MCF 10A (cell line): ENCODE results near the gene PBX1. TPM values are rescaled to one million over a fixed set of nuclear protein-coding genes. Genes with fewer than 3 reads are reported as not detected.

Experiments
- BruUV-seq: library from RNA; stranded (reverse); fragments of 400-500 nt; replicated peaks from 2 replicates; lab custom pipeline; 2021; lab: Mats Ljungman, UMichigan
- CTCF ChIA-PET: fragments of 300-600 bp; sonication (Branson Sonifier 250); formaldehyde crosslinking; extraction: SDS; loops from one replicate; lab custom pipeline; 2021; ENCODE audit warnings: antibody characterized with exemption, inconsistent platforms; lab: Yijun Ruan, JAX
- POLR2A ChIA-PET: fragments of 300-600, 350-650 bp; sonication (Branson Sonifier 250); formaldehyde crosslinking; extraction: SDS; loops from one replicate; lab custom pipeline; 2020; ENCODE audit warnings: antibody characterized with exemption, inconsistent platforms; lab: Yijun Ruan, JAX
- DNase-seq: peaks from one replicate; pipeline ENCODE4 v3.0.0-alpha.2; 2018; ENCODE audit not compliant: unreplicated experiment
- H3K27ac Mint-ChIP-seq: one replicate; pipeline ENCODE4 v1.8.0; 2022; ENCODE audit warnings: mild to moderate bottlenecking, low read depth, mixed read lengths; ENCODE audit not compliant: unreplicated experiment
- H3K27me3 Mint-ChIP-seq: one replicate; pipeline ENCODE4 v1.8.0; 2022; ENCODE audit warnings: mixed read lengths; ENCODE audit not compliant: insufficient read depth, unreplicated experiment
- H3K36me3 Mint-ChIP-seq: one replicate; pipeline ENCODE4 v1.8.0; 2022; ENCODE audit warnings: mild to moderate bottlenecking, moderate library complexity, mixed read lengths; ENCODE audit not compliant: insufficient read depth, unreplicated experiment
- H3K4me1 Mint-ChIP-seq: one replicate; pipeline ENCODE4 v1.8.0; 2022; ENCODE audit warnings: mixed read lengths; ENCODE audit not compliant: insufficient read depth, unreplicated experiment
- H3K4me3 Mint-ChIP-seq: one replicate; pipeline ENCODE4 v1.8.0; 2022; ENCODE audit warnings: mild to moderate bottlenecking, moderate library complexity, mixed read lengths; ENCODE audit not compliant: unreplicated experiment
- H3K9me3 Mint-ChIP-seq: one replicate; pipeline ENCODE4 v1.8.0; 2022; ENCODE audit warnings: mixed read lengths; ENCODE audit not compliant: unreplicated experiment
- intact Hi-C: fragments of 100-400 bp; cut with micrococcal nuclease; formaldehyde crosslinking; loops from 2 replicates; pipeline ENCODE4 v1.14.1; 2022
- total RNA-seq: library from RNA; stranded (reverse); gene quantifications from 2 replicates; pipeline ENCODE4 v1.2.3, GENCODE V29; 2022
- TF ChIP-seq, protein P1 (sequence below): fragments of 200-600 bp; IDR thresholded peaks from one replicate; pipeline ENCODE4 v1.8.0; 2022; ENCODE audit warnings: antibody characterized with exemption, mild to moderate bottlenecking; ENCODE audit not compliant: unreplicated experiment

PBX1 gene
- total RNA-seq, 1 experiment from 2014 or later: 5.8 TPM

DNA sequence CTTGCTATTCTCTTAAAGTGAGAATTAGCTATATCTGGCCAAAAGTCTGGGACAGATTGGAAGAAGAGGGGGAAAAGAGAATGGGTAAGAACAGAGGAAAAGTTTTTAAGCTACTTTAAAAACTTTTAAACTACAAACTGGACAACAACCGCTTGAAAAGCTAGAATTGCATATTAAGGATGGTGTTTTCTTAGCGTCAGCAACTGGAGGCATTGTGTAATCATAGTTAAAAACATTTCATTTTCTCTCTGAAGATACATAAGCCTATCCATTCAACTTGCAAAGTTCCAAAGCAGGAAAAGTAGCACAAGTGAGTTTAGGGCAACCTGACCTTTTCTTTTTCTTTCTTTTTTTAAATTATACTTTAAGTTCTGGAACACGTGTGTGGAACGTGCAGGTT, 10.9 kb downstream of the PBX1 start:
- intact Hi-C loops: no loop called here
- Mint-ChIP-seq H3K27ac (no peak overlapping the region), H3K27me3 (no peaks in the 10 kb centered on the region), H3K4me1 (peaks cover 13% of the 10 kb centered on the region), H3K36me3 (no peaks in the 10 kb centered on the region), H3K4me3 (no peak overlapping the region), H3K9me3 (no peaks in the 10 kb centered on the region)
- no TSS peak for BruUV-seq
- no peak for DNase-seq
- ChIA-PET POLR2A (interaction anchor here (1.3 to 1.9 kb wide), 2 partner anchors 9 to 11 kb away, joined by 3 to 9 read pairs; partner anchors contain the start of gene PBX1), CTCF (interaction anchor here (0.6 to 0.9 kb wide), 4 partner anchors 15 to 218 kb away, joined by 3 to 4 read pairs (median 4); no protein-coding TSS in a partner anchor)
- TF ChIP-seq, protein P1, sequence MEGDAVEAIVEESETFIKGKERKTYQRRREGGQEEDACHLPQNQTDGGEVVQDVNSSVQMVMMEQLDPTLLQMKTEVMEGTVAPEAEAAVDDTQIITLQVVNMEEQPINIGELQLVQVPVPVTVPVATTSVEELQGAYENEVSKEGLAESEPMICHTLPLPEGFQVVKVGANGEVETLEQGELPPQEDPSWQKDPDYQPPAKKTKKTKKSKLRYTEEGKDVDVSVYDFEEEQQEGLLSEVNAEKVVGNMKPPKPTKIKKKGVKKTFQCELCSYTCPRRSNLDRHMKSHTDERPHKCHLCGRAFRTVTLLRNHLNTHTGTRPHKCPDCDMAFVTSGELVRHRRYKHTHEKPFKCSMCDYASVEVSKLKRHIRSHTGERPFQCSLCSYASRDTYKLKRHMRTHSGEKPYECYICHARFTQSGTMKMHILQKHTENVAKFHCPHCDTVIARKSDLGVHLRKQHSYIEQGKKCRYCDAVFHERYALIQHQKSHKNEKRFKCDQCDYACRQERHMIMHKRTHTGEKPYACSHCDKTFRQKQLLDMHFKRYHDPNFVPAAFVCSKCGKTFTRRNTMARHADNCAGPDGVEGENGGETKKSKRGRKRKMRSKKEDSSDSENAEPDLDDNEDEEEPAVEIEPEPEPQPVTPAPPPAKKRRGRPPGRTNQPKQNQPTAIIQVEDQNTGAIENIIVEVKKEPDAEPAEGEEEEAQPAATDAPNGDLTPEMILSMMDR: no peak

DNA sequence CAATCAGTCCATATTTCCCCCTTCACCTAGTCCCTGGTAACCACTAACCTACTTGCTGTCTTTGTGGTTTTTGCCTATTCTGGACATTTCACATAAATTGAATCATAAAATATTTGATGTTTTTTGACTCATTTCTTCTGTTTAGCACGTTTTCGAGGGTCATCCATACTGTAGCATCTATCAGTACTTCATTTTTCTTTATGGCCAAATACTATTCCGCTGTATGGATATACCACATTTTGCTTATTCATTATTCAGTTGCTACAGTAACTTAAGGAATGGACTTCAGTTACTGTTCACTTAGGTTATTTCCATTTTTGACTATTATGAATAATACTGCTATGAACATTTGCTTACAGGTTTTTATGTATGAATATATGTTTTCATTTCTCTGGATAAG, 12.3 kb downstream of the PBX1 start:
- POLR2A ChIA-PET: interaction anchor here (0.6 to 2.7 kb wide), 3 partner anchors 10 to 40 kb away, joined by 3 to 11 read pairs (median 5); no protein-coding TSS in a partner anchor
- Mint-ChIP-seq H3K27me3 (no peaks in the 10 kb centered on the region), H3K9me3 (no peaks in the 10 kb centered on the region), H3K4me1 (peaks cover 6% of the 10 kb centered on the region), H3K36me3 (no peaks in the 10 kb centered on the region), H3K4me3 (no peak overlapping the region), H3K27ac (no peak overlapping the region)
- no peak for DNase-seq
- intact Hi-C loops: no loop called here
- no TSS peak for BruUV-seq
- TF ChIP-seq, protein P1: no peak
- CTCF ChIA-PET: interaction anchor here (0.6 to 0.9 kb wide), 2 partner anchors 39 to 375 kb away, joined by 3 read pairs; no protein-coding TSS in a partner anchor

DNA sequence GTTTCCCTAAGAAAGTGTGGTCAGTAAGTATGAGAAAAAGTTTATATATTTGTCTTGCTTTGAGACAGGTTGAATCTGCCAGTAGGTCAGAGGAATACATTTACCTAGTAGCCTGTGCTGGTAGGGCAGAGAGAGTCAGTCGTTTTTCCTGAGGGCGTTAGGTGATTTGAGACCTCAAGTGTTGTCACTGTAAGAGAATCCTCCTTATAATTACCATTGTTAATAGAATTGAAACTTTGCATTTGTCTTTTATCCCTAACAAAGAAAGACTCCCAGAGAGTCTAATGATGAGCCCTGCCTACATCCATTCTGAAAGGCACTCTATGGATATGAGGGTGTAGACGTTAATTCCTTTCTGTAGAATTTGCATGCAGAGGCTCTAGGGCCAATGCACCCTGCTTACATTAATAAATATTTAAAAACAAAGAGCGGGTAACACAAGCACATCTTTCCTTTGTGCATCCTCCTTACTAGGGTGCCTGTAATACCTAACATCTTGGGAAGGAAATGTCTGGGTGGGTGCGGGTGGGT, 16.4 kb downstream of the PBX1 start:
- POLR2A ChIA-PET: no interaction called here
- TF ChIP-seq, protein P1: no peak
- peaks cover 12% of the 10 kb centered on the region for H3K4me1 Mint-ChIP-seq
- H3K27me3 Mint-ChIP-seq: no peaks in the 10 kb centered on the region
- DNase-seq: no peak
- no peaks in the 10 kb centered on the region for H3K9me3 Mint-ChIP-seq
- CTCF ChIA-PET: no interaction called here
- no peak overlapping the region for H3K4me3 Mint-ChIP-seq
- no TSS peak for BruUV-seq
- no peaks in the 10 kb centered on the region for H3K36me3 Mint-ChIP-seq
- no peak overlapping the region for H3K27ac Mint-ChIP-seq
- intact Hi-C loops: no loop called here

DNA sequence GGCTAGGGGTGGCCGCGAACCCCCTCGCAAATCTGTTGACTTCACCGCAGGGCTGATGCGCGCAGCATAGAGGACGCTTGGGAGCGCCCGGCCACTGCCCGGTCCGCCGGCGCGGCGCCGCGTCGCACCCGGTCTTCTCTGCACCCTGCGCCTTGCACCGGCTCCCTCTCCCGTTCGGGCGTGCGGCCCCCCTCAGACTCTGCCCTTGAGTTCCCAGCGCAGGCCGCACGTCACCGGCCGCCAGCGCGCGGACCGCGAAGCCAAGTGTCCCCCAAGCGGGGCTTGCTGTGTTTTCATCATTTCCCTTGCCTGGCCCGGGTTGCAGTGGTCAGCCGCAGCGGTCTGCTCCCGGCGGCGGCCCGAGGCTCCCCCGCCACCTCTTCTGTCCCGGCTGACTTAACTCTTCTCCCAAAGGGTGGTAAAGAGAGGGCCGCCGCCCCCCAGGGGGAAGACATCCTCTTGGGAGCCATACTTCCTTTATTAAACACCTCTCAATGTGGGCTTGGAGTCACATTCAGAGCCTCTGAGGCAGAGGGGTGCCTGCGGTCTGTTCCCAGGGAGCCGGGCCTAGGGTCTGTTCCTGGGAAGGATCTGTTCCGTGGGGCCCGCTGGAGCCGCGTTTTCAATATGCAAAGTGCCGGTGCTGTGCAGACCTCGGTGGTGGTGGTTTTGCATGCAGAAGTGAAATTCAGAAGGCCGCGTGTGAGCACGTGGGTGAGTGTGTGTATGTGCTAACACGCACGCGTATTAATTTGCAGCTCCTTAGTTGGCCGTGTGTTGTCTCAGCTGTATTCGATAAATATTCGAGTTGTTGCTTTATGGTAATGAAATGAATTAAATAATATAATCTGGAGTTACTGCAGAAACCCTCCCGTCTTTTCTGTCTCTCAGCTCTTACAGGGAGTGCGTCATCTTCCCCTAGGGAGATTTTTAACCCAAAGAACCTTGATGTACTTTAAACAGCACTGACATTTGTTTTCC, 17.6 kb downstream of the PBX1 start:
- no peaks in the 10 kb centered on the region for H3K9me3 Mint-ChIP-seq
- TF ChIP-seq, protein P1: no peak
- no peaks in the 10 kb centered on the region for H3K27me3 Mint-ChIP-seq
- DNase-seq: no peak
- intact Hi-C loops: no loop called here
- CTCF ChIA-PET: interaction anchor here (0.9 to 1.3 kb wide), 4 partner anchors 10 to 40 kb away, joined by 3 to 4 read pairs (median 3); no protein-coding TSS in a partner anchor
- no peaks in the 10 kb centered on the region for H3K36me3 Mint-ChIP-seq
- H3K4me1 Mint-ChIP-seq: peaks cover 12% of the 10 kb centered on the region
- no TSS peak for BruUV-seq
- POLR2A ChIA-PET: interaction anchor here (0.9 to 1.1 kb wide), 2 partner anchors 14 to 60 kb away, joined by 3 to 4 read pairs; no protein-coding TSS in a partner anchor
- H3K4me3 Mint-ChIP-seq: no peak overlapping the region
- H3K27ac Mint-ChIP-seq: no peak overlapping the region
